ENCODE measurements around the gene SGO1. TPM values are rescaled to one million over a fixed set of nuclear protein-coding genes. Genes with fewer than 3 reads are reported as not detected.

The SGO1 gene
- total RNA-seq: under 1 TPM in 1 of 2 donors, not detected in 1; 0.14 TPM

- H3K36me3 ChIP-seq: no peaks in the 10 kb centered on the region
- peak; percentile 99 for ATAC-seq (ENCODE audit: insufficient number of reproducible peaks, low FRiP score, low read depth)
- DNase-seq (ENCODE audit: low spot score): peak; percentile 98
- H3K27me3 ChIP-seq (replicated peaks; ENCODE audit: insufficient read depth): no peaks in the 10 kb centered on the region
- H3K27ac ChIP-seq: peak within 1 kb of the TSS; percentile 90 to 97
- H3K4me1 ChIP-seq (ENCODE audit: control insufficient read depth in 1 of 2, low read depth in 2 of 2): peaks cover 3 to 24% of the 10 kb centered on the region in 2 donors
- peak within 1 kb of the TSS; percentile 82 for H3K4me3 ChIP-seq
- no peaks in the 10 kb centered on the region for H3K9me3 ChIP-seq
- TF ChIP-seq CTCF (IDR thresholded peaks at IDR 0.05): no peak
These were observed at the start of gene SGO1 for GRCh38 chr3:20185679-20186599. Gene SGO1, minus strand, starts transcription at chr3:20186206. Its CDS starts 2,179 bp downstream, at chr3:20184027.

DNA sequence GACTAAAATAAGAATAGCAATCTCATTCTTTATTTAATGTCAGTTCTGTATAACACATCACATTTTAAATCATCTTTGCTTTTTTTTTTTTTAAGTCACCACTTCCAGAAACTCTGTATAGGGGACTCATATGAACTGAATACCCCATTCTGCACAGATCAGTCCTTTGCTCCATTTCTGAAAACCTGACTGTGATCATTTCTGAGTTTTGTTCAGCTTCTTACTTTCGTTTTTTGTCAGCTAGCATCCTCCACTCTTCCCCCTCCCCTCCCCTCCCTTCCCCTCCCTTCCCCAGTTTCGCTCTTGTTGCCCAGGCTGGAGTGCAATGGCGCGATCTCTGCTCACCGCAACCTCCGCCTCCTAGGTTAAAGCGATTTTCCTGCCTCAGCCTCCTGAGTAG, 49.8 kb upstream of the SGO1 start:
- Histone ChIP-seq H3K9me3 (no peaks in the 10 kb centered on the region), H3K36me3 (no peaks in the 10 kb centered on the region), H3K27me3 (replicated peaks; ENCODE audit: insufficient read depth) (no peaks in the 10 kb centered on the region), H3K27ac (no peak overlapping the region), H3K4me1 (ENCODE audit: control insufficient read depth in 1 of 2, low read depth in 2 of 2) (peaks cover 3 to 11% of the 10 kb centered on the region in 2 donors), H3K4me3 (no peak overlapping the region)
- ATAC-seq (ENCODE audit: insufficient number of reproducible peaks, low FRiP score, low read depth): no peak
- no peak for TF ChIP-seq CTCF (IDR thresholded peaks at IDR 0.05)
- no peak for DNase-seq (ENCODE audit: low spot score)

DNA sequence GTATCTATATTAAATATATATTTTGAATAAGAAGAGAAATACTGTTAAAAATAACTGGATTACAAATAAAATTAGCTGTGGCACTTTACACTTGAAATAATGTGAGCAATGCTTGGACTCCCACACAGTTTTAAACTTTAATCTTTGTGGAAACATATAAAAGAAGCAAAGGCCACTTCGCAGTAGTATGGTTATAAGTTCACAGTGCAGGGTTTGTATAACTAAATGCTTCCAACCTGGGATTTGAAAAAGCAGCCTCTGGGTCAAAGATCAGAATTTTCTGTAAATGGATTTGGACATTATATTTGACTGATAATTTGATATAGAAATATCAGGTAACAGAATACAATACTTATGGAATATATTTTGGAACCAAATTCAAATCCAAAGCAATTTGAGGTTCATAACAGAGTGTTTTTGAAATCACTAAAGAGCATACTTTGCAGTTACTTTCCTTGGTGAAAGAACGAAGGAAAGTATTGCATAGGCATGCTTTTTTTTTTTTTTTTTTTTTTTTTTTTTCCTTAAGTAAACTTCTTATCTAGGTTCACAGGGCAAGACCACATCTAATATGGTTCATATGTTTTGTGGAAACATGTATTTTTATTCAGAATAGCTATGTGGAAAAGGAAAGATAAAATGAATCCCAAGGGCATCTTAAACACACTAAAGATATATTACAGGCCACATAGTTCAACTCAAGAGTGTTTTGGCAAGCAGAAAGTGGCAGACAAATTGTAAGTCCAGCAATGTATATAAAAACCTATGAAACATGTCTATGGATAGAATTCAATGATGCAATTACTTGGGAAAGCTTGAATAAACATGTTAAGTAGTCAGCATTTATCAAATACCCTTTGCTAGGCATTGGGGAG, 47.1 kb upstream of the SGO1 start:
- Histone ChIP-seq H3K4me1 (ENCODE audit: control insufficient read depth in 1 of 2, low read depth in 2 of 2) (no peaks in the 10 kb centered on the region), H3K9me3 (no peaks in the 10 kb centered on the region), H3K27ac (no peak overlapping the region), H3K36me3 (no peaks in the 10 kb centered on the region), H3K27me3 (replicated peaks; ENCODE audit: insufficient read depth) (no peaks in the 10 kb centered on the region), H3K4me3 (no peak overlapping the region)
- TF ChIP-seq CTCF (IDR thresholded peaks at IDR 0.05): no peak
- no peak for DNase-seq (ENCODE audit: low spot score)
- ATAC-seq (ENCODE audit: insufficient number of reproducible peaks, low FRiP score, low read depth): no peak

- Histone ChIP-seq H3K9me3 (no peaks in the 10 kb centered on the region), H3K36me3 (no peaks in the 10 kb centered on the region), H3K4me3 (no peak overlapping the region), H3K27ac (no peak overlapping the region), H3K27me3 (replicated peaks; ENCODE audit: insufficient read depth) (no peaks in the 10 kb centered on the region), H3K4me1 (ENCODE audit: control insufficient read depth in 1 of 2, low read depth in 2 of 2) (no peaks in the 10 kb centered on the region)
- ATAC-seq (ENCODE audit: insufficient number of reproducible peaks, low FRiP score, low read depth) (no peak), DNase-seq (ENCODE audit: low spot score) (no peak)
- TF ChIP-seq CTCF (IDR thresholded peaks at IDR 0.05): no peak
These were observed 44.9 kb upstream of the SGO1 start for GRCh38 chr3:20230954-20231353.

- TF ChIP-seq CTCF (IDR thresholded peaks at IDR 0.05): peak; percentile 41
- DNase-seq (ENCODE audit: low spot score) (no peak), ATAC-seq (ENCODE audit: insufficient number of reproducible peaks, low FRiP score, low read depth) (no peak)
- H3K27me3 ChIP-seq (replicated peaks; ENCODE audit: insufficient read depth): no peaks in the 10 kb centered on the region
- no peaks in the 10 kb centered on the region for H3K36me3 ChIP-seq
- no peak overlapping the region for H3K4me3 ChIP-seq
- H3K27ac ChIP-seq: no peak overlapping the region
- no peaks in the 10 kb centered on the region for H3K4me1 ChIP-seq (ENCODE audit: control insufficient read depth in 1 of 2, low read depth in 2 of 2)
- H3K9me3 ChIP-seq: no peaks in the 10 kb centered on the region
These were observed 39.8 kb upstream of the SGO1 start for GRCh38 chr3:20225769-20226168.
